GM18505 (cell line): ENCODE results near the gene IRF4.

Experiments used
- ATAC-seq: cut with Tn5 transposase; IDR thresholded peaks from one replicate; pipeline ENCODE4 v1.9.1; 2021; ENCODE audit not compliant: unreplicated experiment
- POLR2A ChIP-seq: IDR thresholded peaks from 4 replicates; pipeline ENCODE4 v1.6.1; 2011; ENCODE audit warnings: borderline replicate concordance; ENCODE audit not compliant: insufficient read depth, insufficient read length; ENCODE audit errors: extremely low read depth

The IRF4 gene

GRCh38 chr6:391559-392440 lies at the start of gene IRF4:
Gene IRF4 (plus strand): TSS chr6:391752. CDS start chr6:393153, 1,401 bp downstream.
- peak; percentile 100 for TF ChIP-seq POLR2A
- peak; percentile 51 for ATAC-seq

- no peak for ATAC-seq
- peak; percentile 20 for TF ChIP-seq POLR2A
Measured at GRCh38 chr6:341914-342831, 49.4 kb upstream of the IRF4 start.

GRCh38 chr6:342832-343179 lies 48.7 kb upstream of the IRF4 start:
- TF ChIP-seq POLR2A = no peak
- no peak for ATAC-seq

- ATAC-seq = no peak
- TF ChIP-seq POLR2A = no peak
Measured at GRCh38 chr6:343226-343935, 48.2 kb upstream of the IRF4 start.

- ATAC-seq = no peak
- no peak for TF ChIP-seq POLR2A
Measured at GRCh38 chr6:343960-344815, 47.4 kb upstream of the IRF4 start.

- ATAC-seq = no peak
- TF ChIP-seq POLR2A = no peak
Measured at GRCh38 chr6:344816-345340, 46.7 kb upstream of the IRF4 start.

GRCh38 chr6:345747-346385 lies 45.7 kb upstream of the IRF4 start:
- no peak for TF ChIP-seq POLR2A
- no peak for ATAC-seq

GRCh38 chr6:346386-347030 lies 45.0 kb upstream of the IRF4 start:
- no peak for ATAC-seq
- no peak for TF ChIP-seq POLR2A

GRCh38 chr6:347232-347631 lies 44.3 kb upstream of the IRF4 start:
- peak; percentile 33 for TF ChIP-seq POLR2A
- ATAC-seq = peak; percentile 62

- TF ChIP-seq POLR2A = no peak
- no peak for ATAC-seq
Measured at GRCh38 chr6:347951-348859, 43.3 kb upstream of the IRF4 start.
